GM12801 (cell line): ENCODE data around the gene C19orf81.

Experiments
- CTCF ChIP-seq: IDR thresholded peaks from one replicate; pipeline ENCODE4 v1.5.1; 2011; ENCODE audit warnings: control low read depth; ENCODE audit not compliant: insufficient read length; ENCODE audit errors: extremely low read depth

C19orf81 gene

DNA sequence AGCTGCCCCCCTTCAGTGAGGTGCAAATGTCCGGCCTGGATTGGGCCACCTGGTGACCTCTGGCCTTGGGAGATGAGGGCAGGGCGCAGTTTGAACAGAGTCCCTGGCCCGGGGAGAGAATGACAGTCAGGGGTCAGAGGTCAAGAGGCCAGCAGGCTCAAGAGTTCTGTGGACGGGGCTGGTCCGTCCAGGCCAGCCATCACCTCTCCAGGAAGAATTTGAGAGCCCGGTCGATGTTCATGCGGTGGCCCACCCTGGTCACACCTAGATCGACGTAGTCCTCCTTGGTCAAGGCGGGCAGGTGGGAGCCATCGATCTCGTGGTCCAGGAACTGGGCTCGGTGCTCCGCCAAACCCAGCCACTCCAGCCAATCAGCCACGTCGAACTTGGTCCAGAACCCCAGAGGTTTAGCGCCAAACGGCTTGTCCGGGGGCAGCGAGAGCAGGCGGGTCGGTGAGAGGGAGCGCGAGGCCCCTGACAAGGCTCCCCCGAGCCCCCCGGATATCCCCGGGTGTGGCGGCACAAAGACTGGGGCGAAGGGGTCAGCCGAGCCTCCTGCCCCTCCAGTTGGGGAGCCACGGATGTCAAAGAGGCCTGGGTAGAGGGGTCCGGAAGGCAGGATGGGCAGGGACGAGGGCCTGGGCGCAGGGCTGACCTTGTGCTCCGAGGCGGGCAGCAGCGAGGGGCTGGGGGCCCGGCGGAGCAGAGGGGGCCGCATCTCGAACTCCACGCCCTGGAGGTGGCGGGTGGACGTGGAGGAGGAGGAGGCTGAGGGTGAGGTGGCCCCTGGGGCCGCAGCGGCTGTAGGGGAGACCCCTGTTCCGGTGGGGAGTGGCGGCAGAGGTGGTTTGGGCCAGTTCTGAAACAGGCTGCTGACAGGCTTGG, 12.8 kb downstream of the C19orf81 start:
- TF ChIP-seq CTCF: no peak

- TF ChIP-seq CTCF: no peak
These were observed 13.6 kb downstream of the C19orf81 start for GRCh38 chr19:50662651-50663481.

- no peak for TF ChIP-seq CTCF
These were observed 14.2 kb downstream of the C19orf81 start for GRCh38 chr19:50663482-50663790.

DNA sequence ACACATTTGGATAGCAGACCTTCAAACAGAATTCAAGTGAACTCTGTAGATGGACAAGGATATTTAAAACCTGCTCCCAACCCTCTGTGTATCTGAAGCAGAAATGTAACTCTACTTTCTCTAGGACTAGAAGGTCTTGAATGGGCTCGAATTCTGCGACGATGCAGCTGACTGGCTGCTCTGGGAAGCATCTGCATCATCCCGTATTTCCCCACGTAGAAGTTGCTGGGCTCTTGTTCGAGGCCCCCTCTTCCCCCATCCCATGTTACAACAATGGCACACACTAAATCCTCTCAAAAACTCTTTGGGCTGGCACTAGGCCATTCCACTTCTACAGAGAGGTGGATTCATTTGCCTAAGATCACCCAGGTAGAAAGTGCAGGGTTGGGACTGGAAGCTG, 15.0 kb downstream of the C19orf81 start:
- TF ChIP-seq CTCF: no peak

DNA sequence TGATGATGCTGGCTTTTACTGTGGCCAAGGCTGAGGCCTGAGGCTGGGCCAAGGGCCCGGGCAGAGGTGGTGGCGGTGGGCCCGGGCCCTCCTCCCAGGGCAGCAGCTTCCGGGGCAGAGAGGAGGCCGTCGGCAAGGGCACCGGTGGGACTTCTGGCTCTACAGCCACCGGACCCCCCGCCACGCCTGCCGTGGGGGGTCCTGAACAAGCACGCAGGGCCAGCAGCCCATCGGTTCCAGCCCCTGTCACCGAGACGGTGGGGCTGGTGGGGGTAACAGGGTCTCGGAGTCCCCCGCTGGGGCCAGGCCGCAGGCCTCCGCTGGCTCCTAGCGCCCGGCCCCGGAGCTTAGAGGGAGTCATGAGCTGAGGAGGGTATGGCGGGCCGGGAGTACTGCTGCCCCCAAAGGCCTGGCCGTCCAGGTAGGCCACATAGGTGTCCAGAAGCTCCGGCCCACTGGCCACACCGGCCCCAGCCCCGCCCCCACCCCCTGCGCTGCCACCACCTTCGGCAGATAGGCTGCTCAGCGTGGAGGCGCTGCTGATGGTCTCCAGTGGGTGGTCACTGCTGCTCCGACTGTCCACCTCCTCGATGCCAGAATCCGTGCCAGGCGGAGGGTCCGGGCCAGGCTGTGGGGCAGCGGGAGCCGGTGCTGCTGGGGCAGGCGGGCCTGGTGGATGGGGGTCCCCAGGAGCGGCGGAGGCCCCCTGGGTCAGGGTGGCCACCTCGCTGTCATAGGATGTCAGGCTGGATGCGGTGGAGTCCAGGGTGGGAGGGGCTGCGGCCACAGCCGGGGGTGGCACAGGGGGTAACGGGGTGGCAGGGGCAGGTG, 17.3 kb downstream of the C19orf81 start:
- no peak for TF ChIP-seq CTCF

DNA sequence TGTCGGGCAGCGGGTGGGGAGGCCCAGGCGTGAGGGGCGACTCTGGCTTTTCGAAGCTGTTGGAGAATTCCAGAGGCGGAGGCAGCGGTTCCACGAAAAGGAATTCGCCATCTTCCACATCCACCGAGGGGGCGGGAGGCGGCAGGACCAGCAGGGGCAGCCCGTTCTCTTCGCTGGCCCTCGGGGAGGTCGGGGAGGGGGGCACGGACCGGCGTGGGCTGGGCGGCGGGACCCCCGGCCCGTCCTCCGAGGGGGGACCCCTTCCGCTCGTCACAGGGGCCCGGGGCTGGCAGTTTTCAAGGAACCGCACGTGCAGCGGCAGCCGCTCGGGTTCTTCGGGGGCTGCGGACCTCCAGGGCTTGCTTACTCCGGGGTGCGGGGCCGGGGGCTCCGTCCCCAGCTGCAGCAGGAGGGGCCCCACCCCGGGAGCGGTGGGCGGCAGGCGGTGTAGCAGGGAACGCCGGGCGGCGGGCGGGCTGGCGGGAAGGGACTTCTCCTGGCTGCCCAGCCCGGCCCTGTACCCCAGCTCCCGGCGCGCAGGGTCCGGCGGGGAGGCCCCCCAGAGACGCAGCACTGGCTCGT, 18.0 kb downstream of the C19orf81 start:
- TF ChIP-seq CTCF: no peak
